Gastroesophageal sphincter (tissue), 4 donors: ENCODE results near the gene CCDC33. TPM values are rescaled to one million over a fixed set of nuclear protein-coding genes. Genes with fewer than 3 reads are reported as not detected.

Source experiments
- ATAC-seq: fragments of 150-250 bp; one replicate; pipeline ENCODE4 v1.9.1; 2016; ENCODE audit warnings: mild to moderate bottlenecking, moderate library complexity
- H3K27ac ChIP-seq, 4 donors: fragments of 200-600 bp; sonication (generic) in 3 of 4; 1 replicate in 3 of 4; 2 replicates in 1 of 4; pipeline ENCODE4 v1.5.1; 2016 to 2019
- H3K27me3 ChIP-seq: fragments of 200-600 bp; sonication (generic); one replicate; pipeline ENCODE4 v1.5.1; 2019
- H3K36me3 ChIP-seq, 2 donors: fragments of 200-600 bp; sonication (generic); one replicate each; pipeline ENCODE4 v1.5.1; 2019; ENCODE audit warnings: control low read depth in 1 of 2
- H3K4me1 ChIP-seq, 3 donors: fragments of 200-600 bp; sonication (generic); 1 replicate in 2 of 3; 2 replicates in 1 of 3; pipeline ENCODE4 v1.5.1; 2016 to 2019; ENCODE audit warnings: control low read depth in 2 of 3
- H3K4me3 ChIP-seq, 2 donors: fragments of 200-600 bp; sonication (generic); one replicate each; pipeline ENCODE4 v1.5.1; 2019; ENCODE audit warnings: mild to moderate bottlenecking in 1 of 2, moderate library complexity in 1 of 2
- H3K9me3 ChIP-seq, 3 donors: fragments of 200-600 bp; sonication (generic); one replicate each; pipeline ENCODE4 v1.5.1; 2017 to 2019; ENCODE audit warnings: control low read depth in 2 of 3
- CTCF ChIP-seq, 4 experiments: fragments of 200-600 bp in 2 of 4; fragments of 450-650 bp in 2 of 4; sonication (generic) in 1 of 4; IDR thresholded peaks; one replicate each; pipeline ENCODE4 v1.5.1; 2017 to 2019; ENCODE audit warnings: antibody characterized with exemption in 4 of 4, mild to moderate bottlenecking in 2 of 4, moderate library complexity in 2 of 4
- EP300 ChIP-seq: sonication (generic); formaldehyde crosslinking; IDR thresholded peaks from one replicate; pipeline ENCODE4 v1.6.1; 2017; ENCODE audit warnings: antibody characterized with exemption, mild to moderate bottlenecking
- POLR2A ChIP-seq, 2 donors: fragments of 450-650 bp; IDR thresholded peaks; one replicate each; pipeline ENCODE4 v1.6.1; 2017; ENCODE audit warnings: antibody characterized with exemption in 2 of 2, mild to moderate bottlenecking in 2 of 2, moderate library complexity in 1 of 2
- POLR2AphosphoS5 ChIP-seq: sonication (generic); formaldehyde crosslinking; IDR thresholded peaks from one replicate; pipeline ENCODE4 v1.6.1; 2017; ENCODE audit warnings: antibody characterized with exemption
- WGBS, 2 donors: methylation state at CpG; one replicate each; pipeline ENCODE4 v1.1.5; 2018; ENCODE audit warnings: low coverage in 1 of 2; 5-methylcytosine and 5-hydroxymethylcytosine counted together
- total RNA-seq, 4 donors: library from RNA; depleted of rRNA; stranded (reverse); fragments of >200 nt; gene quantifications; one replicate each; pipeline ENCODE4 v1.1.0, GENCODE V29; 2016

The CCDC33 gene
- total RNA-seq = not detected

DNA sequence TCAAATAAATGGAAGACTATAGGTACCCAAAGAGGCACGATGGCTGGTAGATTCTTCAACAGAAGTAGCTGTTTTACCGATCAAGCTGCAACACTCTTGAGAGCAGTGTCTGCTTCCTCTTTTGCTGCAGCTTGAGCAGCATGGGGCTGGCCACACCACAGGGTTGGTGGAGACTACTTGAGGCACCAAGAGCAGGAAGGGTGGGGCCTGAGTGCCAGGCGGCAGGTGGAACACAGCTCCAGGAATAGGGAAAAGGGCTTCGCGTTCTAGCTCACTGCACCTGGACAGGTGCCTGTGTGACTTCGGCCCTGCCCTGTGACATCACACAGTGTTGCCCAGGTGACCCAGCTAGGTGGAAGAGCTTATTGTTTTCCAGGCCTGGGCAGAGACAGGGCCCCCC is at the start of gene CCDC33:
Gene CCDC33, plus strand, starts transcription at position 365 of the 400 bp plus-strand sequence. CDS start 394 bp downstream, outside the sequence.
- Histone ChIP-seq H3K27me3 (no peaks in the 10 kb centered on the region), H3K9me3 (no peaks in the 10 kb centered on the region), H3K4me1 (peaks cover 0 to 21% (median 11%) of the 10 kb centered on the region in 3 donors), H3K36me3 (no peaks in the 10 kb centered on the region), H3K27ac (no peak within 1 kb of the TSS), H3K4me3 (no peak within 1 kb of the TSS)
- no peak for ATAC-seq
- TF ChIP-seq CTCF (IDR thresholded peaks at IDR 0.05) = no peak
- WGBS, 2 donors = 71 to 97% methylated on average over 2 to 3 of the region's 6 CpGs

GRCh38 chr15:74188216-74188615 is 47.9 kb upstream of the CCDC33 start:
- no peak for TF ChIP-seq CTCF (IDR thresholded peaks at IDR 0.05)
- TF ChIP-seq EP300 = no peak

DNA sequence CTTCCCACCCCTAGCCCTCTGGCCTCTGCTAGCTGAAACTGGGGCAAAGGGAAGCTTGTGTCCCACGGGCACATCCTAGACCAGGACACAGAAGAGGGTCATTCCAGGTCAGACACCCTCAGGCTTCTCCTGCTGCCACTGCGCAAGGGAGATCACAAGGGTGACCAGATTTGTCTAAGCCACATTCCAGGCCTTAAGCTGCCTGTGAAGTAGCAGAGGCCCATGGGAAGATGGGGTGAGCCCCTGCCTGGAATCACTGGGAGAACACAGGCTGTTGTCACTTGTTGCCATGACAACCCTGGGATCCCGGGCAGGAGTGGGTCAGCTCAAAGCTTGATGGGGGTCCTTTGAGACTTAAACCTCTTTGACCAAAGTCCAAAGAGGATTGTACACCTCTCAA is 44.3 kb upstream of the CCDC33 start:
- WGBS, 2 donors = 17% methylated on average over 1 of the region's 3 CpGs; no CpG with 5 or more reads in 1 of the 2 donors
- Histone ChIP-seq H3K4me1 (peaks cover 0 to 10% (median 0%) of the 10 kb centered on the region in 3 donors), H3K9me3 (no peaks in the 10 kb centered on the region), H3K27ac (no peak overlapping the region), H3K27me3 (no peaks in the 10 kb centered on the region), H3K36me3 (no peaks in the 10 kb centered on the region), H3K4me3 (no peak overlapping the region)
- no peak for ATAC-seq
- TF ChIP-seq POLR2AphosphoS5 (no peak), POLR2A (IDR thresholded peaks at IDR 0.05) (no peak), CTCF (IDR thresholded peaks at IDR 0.05) (no peak), EP300 (no peak)

More at GRCh38 chr15:74188216-74188615, 47.9 kb upstream of the CCDC33 start:
- H3K4me3 ChIP-seq = no peak overlapping the region
- ATAC-seq = no peak
- no peaks in the 10 kb centered on the region for H3K27me3 ChIP-seq
- H3K27ac ChIP-seq = no peak overlapping the region
- H3K36me3 ChIP-seq = no peaks in the 10 kb centered on the region
- no peaks in the 10 kb centered on the region for H3K4me1 ChIP-seq
- H3K9me3 ChIP-seq = no peaks in the 10 kb centered on the region
- 100% methylated on average over 2 of the region's 11 CpGs; no CpG with 5 or more reads in 1 of the 2 donors for WGBS, 2 donors

- Histone ChIP-seq H3K4me1 (peaks cover 0 to 10% (median 0%) of the 10 kb centered on the region in 3 donors), H3K27me3 (no peaks in the 10 kb centered on the region), H3K4me3 (no peak overlapping the region), H3K27ac (no peak overlapping the region), H3K36me3 (no peaks in the 10 kb centered on the region), H3K9me3 (no peaks in the 10 kb centered on the region)
- WGBS, 2 donors = 84 to 85% methylated on average over 4 to 5 of the region's 5 CpGs
- TF ChIP-seq EP300 (no peak), POLR2AphosphoS5 (no peak), CTCF (IDR thresholded peaks at IDR 0.05) (no peak), POLR2A (IDR thresholded peaks at IDR 0.05) (no peak)
- ATAC-seq = no peak
These were observed 43.4 kb upstream of the CCDC33 start for GRCh38 chr15:74192751-74193150.

DNA sequence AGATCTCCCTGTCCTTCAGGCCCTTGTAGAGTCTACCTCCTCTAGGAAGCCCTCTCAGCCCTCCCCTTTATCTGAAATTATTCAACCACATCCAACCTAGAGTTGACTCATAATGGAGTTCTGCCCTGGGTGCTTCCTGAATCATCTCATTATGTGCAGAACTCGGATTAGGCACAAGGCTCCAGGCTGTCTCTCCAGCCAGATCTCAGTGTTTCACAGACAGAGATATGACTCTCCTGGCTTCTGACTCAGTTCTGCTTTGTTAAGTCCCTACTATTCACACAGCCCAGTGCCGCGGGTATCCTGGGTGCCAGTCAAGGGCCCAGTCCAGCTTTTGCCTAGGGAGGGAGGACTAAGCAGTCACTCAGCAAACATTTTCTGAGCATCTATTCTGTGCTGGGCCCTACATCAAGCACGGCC is 42.8 kb upstream of the CCDC33 start:
- no peaks in the 10 kb centered on the region for H3K36me3 ChIP-seq
- no peaks in the 10 kb centered on the region for H3K27me3 ChIP-seq
- H3K4me1 ChIP-seq = peaks cover 0 to 10% (median 0%) of the 10 kb centered on the region in 3 donors
- TF ChIP-seq CTCF (IDR thresholded peaks at IDR 0.05) = no peak
- TF ChIP-seq POLR2AphosphoS5 = no peak
- no peak for TF ChIP-seq POLR2A (IDR thresholded peaks at IDR 0.05)
- TF ChIP-seq EP300 = no peak
- H3K9me3 ChIP-seq = no peaks in the 10 kb centered on the region
- no peak overlapping the region for H3K27ac ChIP-seq
- peak; percentile 48 for ATAC-seq
- WGBS, 2 donors = 33 to 80% methylated on average over 1 of the region's 4 CpGs
- no peak overlapping the region for H3K4me3 ChIP-seq
